IPS-20b (cell line): ENCODE data around the gene CHST4.
"Not testable (repeated sequence)": the region's sequence is repeated elsewhere in the genome, so short reads cannot be mapped to it uniquely, and the experiment has no call there.

Experiments
- H3K27ac ChIP-seq: one replicate; pipeline ENCODE4 v1.5.1; 2013; ENCODE audit warnings: low read length
- H3K27me3 ChIP-seq: 2 replicates; pipeline ENCODE4 v1.6.1; 2013; ENCODE audit warnings: mild to moderate bottlenecking, low read length, inconsistent platforms; ENCODE audit not compliant: insufficient read depth
- H3K36me3 ChIP-seq: 2 replicates; pipeline ENCODE4 v1.6.1; 2013; ENCODE audit warnings: low read depth, mild to moderate bottlenecking, inconsistent platforms, low read length, moderate library complexity; ENCODE audit not compliant: insufficient read depth
- H3K4me1 ChIP-seq: 2 replicates; pipeline ENCODE4 v1.6.1; 2013; ENCODE audit warnings: mild to moderate bottlenecking, control low read depth, inconsistent platforms, low read length, moderate library complexity; ENCODE audit not compliant: insufficient read depth
- H3K4me3 ChIP-seq: 2 replicates; pipeline ENCODE4 v1.5.1; 2013; ENCODE audit warnings: mild to moderate bottlenecking, low read length, inconsistent platforms
- H3K9ac ChIP-seq: 2 replicates; pipeline ENCODE4 v1.6.1; 2013; ENCODE audit warnings: low read depth, mild to moderate bottlenecking, inconsistent platforms, low read length, moderate library complexity
- H3K9me3 ChIP-seq: 2 replicates; pipeline ENCODE4 v1.6.1; 2013; ENCODE audit warnings: mild to moderate bottlenecking, low read depth, low read length, inconsistent platforms; ENCODE audit not compliant: insufficient read depth

Gene CHST4

DNA sequence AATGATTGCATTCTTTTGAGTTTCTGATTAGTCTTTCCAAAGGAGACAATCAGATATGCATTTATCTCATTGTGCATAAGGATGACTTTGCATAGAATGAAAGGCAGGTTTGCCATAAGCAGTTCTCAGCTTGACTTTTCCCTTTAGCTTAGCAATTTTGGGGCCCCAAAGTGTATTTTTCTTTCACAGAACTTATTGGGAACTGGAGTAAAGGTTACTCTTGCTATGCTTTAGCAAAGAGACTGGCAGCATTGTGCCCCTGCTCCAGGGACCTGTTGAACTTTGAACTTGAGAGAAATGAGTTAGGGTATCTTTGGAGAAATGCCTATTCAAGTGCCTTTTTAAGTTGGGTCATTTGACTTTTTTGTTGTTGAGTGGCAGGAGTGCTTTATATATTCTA lies 33.6 kb downstream of the CHST4 start:
- Histone ChIP-seq H3K4me3 (no peak overlapping the region), H3K27me3 (no peaks in the 10 kb centered on the region; the same call in 1 of the 2 replicates), H3K9me3 (peaks cover 5% of the 10 kb centered on the region; the same call in 1 of the 2 replicates), H3K4me1 (no peaks in the 10 kb centered on the region), H3K9ac (no peak overlapping the region), H3K36me3 (no peaks in the 10 kb centered on the region), H3K27ac (no peak overlapping the region)

DNA sequence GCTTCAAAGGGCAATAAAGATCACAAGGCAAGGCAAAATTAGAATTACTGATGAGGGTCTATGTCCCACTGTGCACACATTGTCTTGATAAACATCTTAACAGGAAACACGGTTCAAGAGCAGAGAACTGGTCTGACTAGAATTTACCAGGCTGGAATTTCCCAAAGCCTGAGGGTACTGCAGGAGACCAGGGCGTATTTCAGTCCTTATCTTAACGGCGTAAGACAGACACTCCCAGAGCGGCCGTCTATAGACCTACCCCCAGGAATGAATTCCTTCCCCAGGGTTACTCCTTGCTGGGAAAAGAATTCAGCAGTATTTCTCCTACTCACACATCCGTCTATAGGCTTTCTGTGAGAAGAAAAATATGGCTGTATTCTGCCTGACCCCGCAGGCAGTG lies 35.7 kb downstream of the CHST4 start:
- H3K27me3 ChIP-seq, H3K9ac ChIP-seq, H3K36me3 ChIP-seq: not testable (repeated sequence)

DNA sequence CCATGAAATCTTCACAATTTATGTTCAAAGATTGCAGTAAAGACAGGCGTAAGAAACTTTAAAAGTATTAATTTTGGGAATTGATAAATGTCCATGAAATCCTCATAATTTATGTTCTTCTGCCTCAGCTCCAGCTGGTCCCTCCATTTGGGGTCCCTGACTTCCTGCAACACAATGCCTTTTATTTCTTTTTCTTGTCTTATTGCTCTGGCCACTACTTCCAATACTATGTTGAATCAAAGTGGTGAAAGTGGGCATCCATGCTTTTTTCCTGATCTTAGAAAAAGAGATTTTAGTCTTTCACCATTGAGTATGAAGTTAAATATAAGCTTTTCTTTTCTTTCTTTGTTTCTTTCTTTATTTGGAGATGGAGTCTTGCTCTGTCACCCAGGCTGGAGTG lies 36.3 kb downstream of the CHST4 start:
- H3K4me1 ChIP-seq: no peaks in the 10 kb centered on the region

More for the DNA sequence above, 35.7 kb downstream of the CHST4 start:
- H3K9me3 ChIP-seq, H3K4me3 ChIP-seq, H3K27ac ChIP-seq, H3K4me1 ChIP-seq: not testable (repeated sequence)

DNA sequence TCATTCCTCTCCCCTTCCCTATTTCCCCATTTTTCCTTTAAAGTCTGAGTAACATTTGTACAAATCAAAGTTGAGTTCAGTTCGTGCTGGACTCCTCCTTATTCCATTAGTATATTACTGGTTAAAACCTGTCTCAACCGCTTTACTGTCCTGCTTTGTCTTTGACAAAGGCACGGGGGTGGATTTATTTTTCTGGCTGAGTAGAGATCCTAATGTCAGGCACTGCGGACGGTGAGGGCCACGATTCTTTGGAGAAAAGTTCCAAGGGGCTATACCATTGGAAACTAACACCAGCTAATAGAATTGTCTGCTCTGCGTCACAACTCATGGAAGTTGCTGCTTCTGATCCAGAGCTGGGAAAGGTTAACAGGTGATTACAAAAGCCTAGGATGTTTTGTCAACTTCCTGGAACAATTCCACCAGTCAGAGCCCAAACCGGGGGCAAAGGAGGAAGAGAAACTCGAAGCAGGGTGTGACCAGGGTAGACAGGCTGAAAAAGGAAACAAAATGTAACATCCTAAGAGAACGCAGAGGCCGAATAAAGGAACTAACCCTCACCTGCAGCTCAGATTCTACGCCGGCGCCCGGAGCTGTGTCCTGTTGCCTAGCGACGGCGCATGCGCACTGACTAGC lies 38.2 kb downstream of the CHST4 start:
- H3K4me1 ChIP-seq: no peaks in the 10 kb centered on the region
- H3K4me3 ChIP-seq: peak overlapping the region; percentile 77
- H3K9me3 ChIP-seq: peaks cover 5% of the 10 kb centered on the region; the same call in 1 of the 2 replicates
- no peaks in the 10 kb centered on the region for H3K36me3 ChIP-seq
- no peak overlapping the region for H3K27ac ChIP-seq
- peak overlapping the region; percentile 57; the same call in 1 of the 2 replicates for H3K9ac ChIP-seq
- H3K27me3 ChIP-seq: no peaks in the 10 kb centered on the region

More for the DNA sequence above, 36.3 kb downstream of the CHST4 start:
- H3K36me3 ChIP-seq: no peaks in the 10 kb centered on the region
- H3K9ac ChIP-seq: no peak overlapping the region
- H3K27ac ChIP-seq: no peak overlapping the region
- peaks cover 5% of the 10 kb centered on the region; the same call in 1 of the 2 replicates for H3K9me3 ChIP-seq
- H3K4me3 ChIP-seq: no peak overlapping the region
- H3K27me3 ChIP-seq: no peaks in the 10 kb centered on the region; the same call in 1 of the 2 replicates

DNA sequence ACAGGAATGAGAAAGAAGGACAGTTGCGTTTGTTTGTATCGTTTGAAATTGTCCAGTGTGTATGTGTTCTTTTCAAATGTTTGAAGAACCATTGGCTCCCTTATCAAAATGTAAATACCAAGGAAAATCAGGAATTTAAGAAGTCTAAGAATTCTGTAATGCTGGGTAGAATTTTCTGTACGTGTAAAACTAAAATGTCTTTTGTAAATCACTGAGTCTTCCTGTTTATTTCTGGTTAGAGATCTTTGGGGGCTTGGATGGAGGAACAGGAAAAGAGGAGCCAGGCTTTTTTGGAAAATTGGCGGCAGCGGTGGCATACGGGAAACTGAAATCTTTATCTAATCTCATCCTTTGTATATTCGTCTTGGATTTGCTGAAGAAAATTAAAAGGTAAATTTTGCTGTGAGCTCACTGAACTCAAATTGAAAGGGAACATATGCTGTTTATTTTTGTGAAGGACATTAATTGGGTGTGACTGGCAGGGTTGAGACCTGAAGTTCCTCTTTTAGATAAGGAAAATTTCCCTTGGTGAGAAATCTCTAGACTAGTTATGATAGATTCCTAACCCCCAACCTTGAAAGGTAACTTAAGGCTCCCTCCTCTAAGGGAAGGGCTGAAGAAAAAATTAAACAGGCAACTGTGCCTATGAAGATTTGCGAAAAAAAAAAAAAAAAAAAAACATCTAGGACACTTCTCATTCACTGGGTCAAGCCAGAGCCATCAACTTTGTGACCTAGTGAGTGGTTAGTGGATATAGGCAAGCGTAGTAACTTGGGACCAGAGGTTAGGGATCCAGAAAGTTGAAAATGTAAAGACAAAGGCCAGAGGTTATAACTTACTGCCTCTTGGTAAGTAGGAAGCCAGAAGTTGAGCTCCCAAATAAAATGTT lies 39.8 kb downstream of the CHST4 start:
- H3K9me3 ChIP-seq: peaks cover 5% of the 10 kb centered on the region; the same call in 1 of the 2 replicates
- H3K27ac ChIP-seq: no peak overlapping the region
- H3K36me3 ChIP-seq: no peaks in the 10 kb centered on the region
- peak overlapping the region; percentile 77; the same call in 1 of the 2 replicates for H3K4me3 ChIP-seq
- no peaks in the 10 kb centered on the region for H3K27me3 ChIP-seq
- peak overlapping the region; percentile 57; the same call in 1 of the 2 replicates for H3K9ac ChIP-seq
- no peaks in the 10 kb centered on the region for H3K4me1 ChIP-seq

DNA sequence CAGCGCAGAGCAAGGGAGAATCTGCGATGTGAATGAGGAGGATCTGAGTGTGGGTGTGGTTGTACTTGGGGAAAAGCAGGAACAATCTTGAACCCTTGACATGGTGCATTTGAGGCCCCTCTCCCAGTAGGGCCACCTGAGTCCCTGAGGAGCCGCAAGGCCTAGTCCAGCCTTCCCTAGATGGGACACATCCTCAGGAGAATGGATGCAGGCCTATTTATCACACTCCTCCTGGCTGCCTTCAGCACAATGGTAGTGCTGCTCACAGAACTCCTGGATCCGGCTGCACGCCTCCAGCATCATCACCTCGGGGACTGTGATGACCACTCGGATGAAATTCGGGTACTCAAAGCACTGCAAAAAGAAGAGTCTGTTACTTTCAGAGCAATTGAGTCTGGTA lies 41.7 kb downstream of the CHST4 start:
- H3K4me1 ChIP-seq: no peaks in the 10 kb centered on the region
- H3K4me3 ChIP-seq: no peak overlapping the region
- H3K27me3 ChIP-seq: no peaks in the 10 kb centered on the region
- H3K9ac ChIP-seq: no peak overlapping the region
- no peak overlapping the region for H3K27ac ChIP-seq
- no peaks in the 10 kb centered on the region for H3K36me3 ChIP-seq
- no peaks in the 10 kb centered on the region for H3K9me3 ChIP-seq

DNA sequence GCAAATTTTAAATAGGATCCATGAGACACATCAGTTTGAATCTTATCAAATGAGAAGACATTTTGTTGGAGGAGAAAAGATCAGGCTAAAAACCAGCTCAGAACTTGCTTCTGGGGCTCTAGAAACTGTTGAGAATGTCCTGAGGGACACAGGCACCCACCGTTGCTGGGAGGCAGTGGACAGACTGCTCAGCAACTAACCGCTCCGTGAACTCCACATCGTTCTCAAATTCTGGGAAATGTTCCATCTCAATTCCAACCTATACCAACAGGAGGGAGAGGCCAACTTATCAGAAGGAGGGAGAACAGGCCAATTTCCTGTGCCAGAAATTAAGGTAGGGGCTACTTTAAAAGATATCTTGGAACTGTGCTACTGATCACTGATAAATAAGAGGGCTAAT lies 42.3 kb downstream of the CHST4 start:
- H3K9ac ChIP-seq: no peak overlapping the region
- no peaks in the 10 kb centered on the region for H3K4me1 ChIP-seq
- no peaks in the 10 kb centered on the region for H3K27me3 ChIP-seq
- H3K4me3 ChIP-seq: no peak overlapping the region
- H3K36me3 ChIP-seq: no peaks in the 10 kb centered on the region
- no peak overlapping the region for H3K27ac ChIP-seq
- H3K9me3 ChIP-seq: no peaks in the 10 kb centered on the region

DNA sequence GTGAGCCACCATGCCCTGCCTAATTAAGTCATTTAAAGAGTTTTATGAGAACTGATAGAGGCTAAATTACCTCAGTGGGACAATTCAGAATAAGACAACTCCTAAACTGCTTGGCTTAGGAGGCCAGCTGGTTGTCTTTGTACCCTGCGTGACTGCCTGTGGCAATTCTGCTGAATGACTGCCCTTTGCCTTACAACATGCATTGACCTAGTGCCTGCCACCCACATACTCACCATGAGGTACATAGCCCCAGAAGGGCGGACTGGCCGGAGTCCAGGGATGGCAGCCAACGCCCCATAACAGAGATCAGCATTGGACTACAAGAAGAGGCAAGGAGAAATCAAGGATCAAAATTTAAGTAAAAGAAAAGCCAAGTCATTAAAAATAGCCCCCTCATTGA lies 43.4 kb downstream of the CHST4 start:
- Histone ChIP-seq H3K9ac (no peak overlapping the region), H3K9me3 (no peaks in the 10 kb centered on the region), H3K36me3 (no peaks in the 10 kb centered on the region), H3K4me3 (no peak overlapping the region), H3K27me3 (no peaks in the 10 kb centered on the region), H3K27ac (no peak overlapping the region), H3K4me1 (no peaks in the 10 kb centered on the region)

DNA sequence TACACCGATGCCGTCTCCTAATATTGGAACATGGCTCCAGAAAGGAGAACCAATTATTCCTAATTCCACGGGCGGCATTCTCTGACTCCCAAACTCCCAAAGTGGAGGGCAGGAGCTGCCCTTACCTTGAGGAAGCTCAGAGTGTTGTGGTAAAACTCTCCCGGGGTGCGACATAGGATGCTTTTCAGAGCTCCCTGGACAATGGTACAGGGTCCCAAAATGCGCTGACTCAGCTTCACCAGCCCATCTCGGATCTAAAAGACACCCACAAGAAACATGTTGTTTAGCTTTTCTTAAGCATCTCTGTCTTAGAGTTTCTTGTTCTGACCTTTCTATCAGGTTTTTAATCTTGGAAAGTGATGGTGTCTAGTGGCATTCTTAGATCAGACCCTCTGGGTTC lies 43.9 kb downstream of the CHST4 start:
- Histone ChIP-seq H3K36me3 (no peaks in the 10 kb centered on the region), H3K4me1 (no peaks in the 10 kb centered on the region), H3K9me3 (no peaks in the 10 kb centered on the region), H3K4me3 (no peak overlapping the region), H3K27me3 (no peaks in the 10 kb centered on the region), H3K27ac (no peak overlapping the region), H3K9ac (no peak overlapping the region)

DNA sequence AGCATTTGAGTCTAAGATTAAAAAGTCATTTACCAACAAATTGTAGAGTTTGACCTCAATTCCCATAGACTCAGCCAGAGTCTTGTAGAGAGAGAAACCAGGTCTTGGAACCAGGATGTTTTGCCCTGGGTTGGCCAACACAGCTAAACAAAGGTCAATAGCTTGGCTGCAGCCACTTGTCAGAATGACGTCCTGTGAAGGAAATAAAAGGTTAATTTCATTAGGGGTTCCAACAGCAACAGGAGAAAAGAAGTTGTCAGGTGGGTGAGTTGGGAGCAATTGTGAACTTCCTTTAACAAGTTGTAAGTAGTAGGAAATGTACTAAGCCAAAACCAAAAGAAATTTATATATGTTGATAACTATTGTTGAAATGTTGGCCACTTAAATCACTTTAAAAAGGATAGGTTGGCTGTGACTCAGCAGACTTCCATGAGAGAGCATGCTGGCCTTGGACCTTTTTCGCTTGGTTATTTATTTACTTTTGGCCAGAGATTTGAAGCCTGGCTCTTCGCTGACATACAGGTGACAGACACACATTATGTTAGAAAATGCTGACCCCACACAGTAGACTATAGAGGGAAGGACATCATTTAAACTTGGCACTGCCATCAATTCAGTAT lies 46.4 kb downstream of the CHST4 start:
- Histone ChIP-seq H3K27me3 (no peaks in the 10 kb centered on the region; the same call in 1 of the 2 replicates), H3K4me1 (no peaks in the 10 kb centered on the region), H3K9me3 (no peaks in the 10 kb centered on the region), H3K27ac (no peak overlapping the region), H3K36me3 (no peaks in the 10 kb centered on the region), H3K4me3 (no peak overlapping the region), H3K9ac (no peak overlapping the region)

DNA sequence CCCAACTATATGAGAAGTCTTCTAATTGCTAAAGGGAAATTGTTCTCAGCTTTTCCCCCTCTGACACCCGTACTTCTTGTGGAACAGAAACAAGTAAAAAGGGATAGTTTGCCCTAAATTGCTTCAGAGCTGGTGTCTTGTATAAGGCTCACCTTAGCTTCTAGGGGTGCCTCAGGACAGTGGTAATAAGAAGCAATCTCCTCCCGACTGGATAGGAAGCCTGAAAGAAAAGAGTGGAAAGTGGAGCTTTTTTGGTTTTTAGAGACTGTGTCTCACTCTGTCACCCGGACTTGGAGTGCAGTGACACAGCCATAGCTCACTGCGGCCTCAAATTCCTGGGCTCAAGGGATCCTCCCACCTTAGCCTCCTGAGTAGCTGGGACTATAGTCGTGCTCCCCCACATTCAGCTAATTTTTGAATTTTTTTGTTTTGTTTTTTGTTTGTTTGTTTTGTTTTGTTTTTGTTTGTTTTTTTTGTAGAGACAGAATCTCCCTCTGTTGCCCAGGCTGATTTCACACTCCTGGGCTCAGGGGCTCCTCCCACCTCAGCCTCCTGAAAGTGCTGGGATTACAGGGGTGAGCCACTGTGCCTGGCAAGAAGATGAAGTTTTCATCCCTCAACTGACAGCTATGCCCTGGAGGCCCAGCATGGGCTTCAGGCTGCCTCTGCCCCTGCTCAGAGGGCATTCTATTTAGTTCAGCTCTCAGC lies 47.3 kb downstream of the CHST4 start:
- Histone ChIP-seq H3K9ac (no peak overlapping the region), H3K27ac (no peak overlapping the region), H3K27me3 (no peaks in the 10 kb centered on the region; the same call in 1 of the 2 replicates)

More for the DNA sequence above, 47.3 kb downstream of the CHST4 start:
- Histone ChIP-seq H3K4me1 (no peaks in the 10 kb centered on the region), H3K4me3 (no peak overlapping the region), H3K9me3 (no peaks in the 10 kb centered on the region), H3K36me3 (no peaks in the 10 kb centered on the region)
